Measurements from ENCODE around the gene ZSCAN5A. TPM values are rescaled to one million over a fixed set of nuclear protein-coding genes. Genes with fewer than 3 reads are reported as not detected.
"Not testable (repeated sequence)": the region's sequence is repeated elsewhere in the genome, so short reads cannot be mapped to it uniquely, and the experiment has no call there.

Gene ZSCAN5A
- total RNA-seq, 1 donor from 2014 or later: 7.5 TPM

GRCh38 chr19:56309511-56310185 lies 5.0 kb downstream of the ZSCAN5A start:
- Mint-ChIP-seq H3K27ac (no peak overlapping the region), H3K27me3 (ENCODE audit: insufficient read depth) (no peaks in the 10 kb centered on the region), H3K4me1 (ENCODE audit: low read depth) (peaks cover 23% of the 10 kb centered on the region), H3K4me3 (no peak overlapping the region), H3K9me3 (no peaks in the 10 kb centered on the region), H3K36me3 (ENCODE audit: low read depth) (peaks cover 16% of the 10 kb centered on the region)
- DNase-seq (ENCODE audit: low spot score): peak; percentile 42
- intact Hi-C loops (cut with micrococcal nuclease): loop anchor here (5.0 to 10.0 kb wide), 2 partner anchors 1192 to 1505 kb away; partner anchors contain the start of genes PPP1R12C and ZNF552

GRCh38 chr19:56308792-56309191 lies 5.8 kb downstream of the ZSCAN5A start:
- H3K27ac Mint-ChIP-seq: no peak overlapping the region
- DNase-seq (ENCODE audit: low spot score): no peak
- no peak overlapping the region for H3K4me3 Mint-ChIP-seq
- no peaks in the 10 kb centered on the region for H3K9me3 Mint-ChIP-seq
- peaks cover 16% of the 10 kb centered on the region for H3K36me3 Mint-ChIP-seq (ENCODE audit: low read depth)
- peaks cover 18% of the 10 kb centered on the region for H3K4me1 Mint-ChIP-seq (ENCODE audit: low read depth)
- no peaks in the 10 kb centered on the region for H3K27me3 Mint-ChIP-seq (ENCODE audit: insufficient read depth)
- intact Hi-C loops (cut with micrococcal nuclease): no loop called here

GRCh38 chr19:56307062-56307461 lies 7.6 kb downstream of the ZSCAN5A start:
- H3K36me3 Mint-ChIP-seq (ENCODE audit: low read depth): peaks cover 11% of the 10 kb centered on the region
- not testable (repeated sequence) for H3K27ac Mint-ChIP-seq, H3K9me3 Mint-ChIP-seq

GRCh38 chr19:56306016-56306415 lies 8.6 kb downstream of the ZSCAN5A start:
- no peak overlapping the region for H3K27ac Mint-ChIP-seq
- H3K36me3 Mint-ChIP-seq (ENCODE audit: low read depth): peaks cover 14% of the 10 kb centered on the region
- peaks cover 13% of the 10 kb centered on the region for H3K4me1 Mint-ChIP-seq (ENCODE audit: low read depth)
- no peak overlapping the region for H3K4me3 Mint-ChIP-seq
- H3K9me3 Mint-ChIP-seq: peaks cover 4% of the 10 kb centered on the region
- H3K27me3 Mint-ChIP-seq (ENCODE audit: insufficient read depth): no peaks in the 10 kb centered on the region
- DNase-seq (ENCODE audit: low spot score): no peak
- intact Hi-C loops (cut with micrococcal nuclease): no loop called here

More at GRCh38 chr19:56307062-56307461, 7.6 kb downstream of the ZSCAN5A start:
- H3K27me3 Mint-ChIP-seq (ENCODE audit: insufficient read depth); DNase-seq (ENCODE audit: low spot score); H3K4me1 Mint-ChIP-seq (ENCODE audit: low read depth); intact Hi-C loops (cut with micrococcal nuclease); H3K4me3 Mint-ChIP-seq: not testable (repeated sequence)

GRCh38 chr19:56304243-56304642 lies 10.4 kb downstream of the ZSCAN5A start:
- Mint-ChIP-seq H3K27me3 (ENCODE audit: insufficient read depth) (peaks cover 3% of the 10 kb centered on the region), H3K9me3 (peaks cover 4% of the 10 kb centered on the region), H3K36me3 (ENCODE audit: low read depth) (peaks cover 14% of the 10 kb centered on the region), H3K4me1 (ENCODE audit: low read depth) (peaks cover 13% of the 10 kb centered on the region), H3K4me3 (no peak overlapping the region), H3K27ac (no peak overlapping the region)
- DNase-seq (ENCODE audit: low spot score): no peak
- intact Hi-C loops (cut with micrococcal nuclease): no loop called here

GRCh38 chr19:56301886-56302620 lies 12.6 kb downstream of the ZSCAN5A start:
- Mint-ChIP-seq H3K27me3 (ENCODE audit: insufficient read depth) (peaks cover 3% of the 10 kb centered on the region), H3K9me3 (peaks cover 4% of the 10 kb centered on the region), H3K4me3 (no peak overlapping the region), H3K4me1 (ENCODE audit: low read depth) (peaks cover 13% of the 10 kb centered on the region), H3K27ac (peak overlapping the region; percentile 9), H3K36me3 (ENCODE audit: low read depth) (peaks cover 10% of the 10 kb centered on the region)
- intact Hi-C loops (cut with micrococcal nuclease): no loop called here
- no peak for DNase-seq (ENCODE audit: low spot score)

GRCh38 chr19:56301155-56301554 lies 13.5 kb downstream of the ZSCAN5A start:
- Mint-ChIP-seq H3K27ac (peak overlapping the region; percentile 40), H3K27me3 (ENCODE audit: insufficient read depth) (peaks cover 3% of the 10 kb centered on the region), H3K36me3 (ENCODE audit: low read depth) (peaks cover 10% of the 10 kb centered on the region), H3K4me1 (ENCODE audit: low read depth) (peaks cover 13% of the 10 kb centered on the region), H3K9me3 (peaks cover 4% of the 10 kb centered on the region), H3K4me3 (no peak overlapping the region)
- intact Hi-C loops (cut with micrococcal nuclease): no loop called here
- DNase-seq (ENCODE audit: low spot score): no peak

- H3K9me3 Mint-ChIP-seq: peaks cover 4% of the 10 kb centered on the region
- intact Hi-C loops (cut with micrococcal nuclease): no loop called here
- H3K27me3 Mint-ChIP-seq (ENCODE audit: insufficient read depth): peaks cover 3% of the 10 kb centered on the region
- peaks cover 10% of the 10 kb centered on the region for H3K36me3 Mint-ChIP-seq (ENCODE audit: low read depth)
- H3K4me3 Mint-ChIP-seq: no peak overlapping the region
- H3K4me1 Mint-ChIP-seq (ENCODE audit: low read depth): peaks cover 13% of the 10 kb centered on the region
- DNase-seq (ENCODE audit: low spot score): no peak
- no peak overlapping the region for H3K27ac Mint-ChIP-seq
Observed at GRCh38 chr19:56299688-56300087, 15.0 kb downstream of the ZSCAN5A start.

- H3K27me3 Mint-ChIP-seq (ENCODE audit: insufficient read depth): peaks cover 3% of the 10 kb centered on the region
- no peak overlapping the region for H3K27ac Mint-ChIP-seq
- H3K4me1 Mint-ChIP-seq (ENCODE audit: low read depth): peaks cover 7% of the 10 kb centered on the region
- intact Hi-C loops (cut with micrococcal nuclease): no loop called here
- H3K4me3 Mint-ChIP-seq: no peak overlapping the region
- H3K9me3 Mint-ChIP-seq: peaks cover 13% of the 10 kb centered on the region
- H3K36me3 Mint-ChIP-seq (ENCODE audit: low read depth): peaks cover 13% of the 10 kb centered on the region
- no peak for DNase-seq (ENCODE audit: low spot score)
Observed at GRCh38 chr19:56297010-56297409, 17.6 kb downstream of the ZSCAN5A start.

- no peak overlapping the region for H3K27ac Mint-ChIP-seq
- H3K4me3 Mint-ChIP-seq: no peak overlapping the region
- no peaks in the 10 kb centered on the region for H3K4me1 Mint-ChIP-seq (ENCODE audit: low read depth)
Observed at GRCh38 chr19:56295531-56296455, 18.8 kb downstream of the ZSCAN5A start.

GRCh38 chr19:56294549-56294948 lies 20.1 kb downstream of the ZSCAN5A start:
- Mint-ChIP-seq H3K9me3 (peaks cover 9% of the 10 kb centered on the region), H3K36me3 (ENCODE audit: low read depth) (peaks cover 8% of the 10 kb centered on the region)

More at GRCh38 chr19:56295531-56296455, 18.8 kb downstream of the ZSCAN5A start:
- Mint-ChIP-seq H3K27me3 (ENCODE audit: insufficient read depth) (peaks cover under 1% of the 10 kb centered on the region), H3K36me3 (ENCODE audit: low read depth) (peaks cover 11% of the 10 kb centered on the region), H3K9me3 (peaks cover 9% of the 10 kb centered on the region)
- intact Hi-C loops (cut with micrococcal nuclease): no loop called here
- no peak for DNase-seq (ENCODE audit: low spot score)

GRCh38 chr19:56291867-56292266 lies 22.8 kb downstream of the ZSCAN5A start:
- no peaks in the 10 kb centered on the region for H3K27me3 Mint-ChIP-seq (ENCODE audit: insufficient read depth)
- peaks cover 9% of the 10 kb centered on the region for H3K9me3 Mint-ChIP-seq
- no peak overlapping the region for H3K4me3 Mint-ChIP-seq
- intact Hi-C loops (cut with micrococcal nuclease): no loop called here
- H3K4me1 Mint-ChIP-seq (ENCODE audit: low read depth): no peaks in the 10 kb centered on the region
- H3K27ac Mint-ChIP-seq: no peak overlapping the region
- DNase-seq (ENCODE audit: low spot score): no peak
- H3K36me3 Mint-ChIP-seq (ENCODE audit: low read depth): peaks cover 8% of the 10 kb centered on the region

More at GRCh38 chr19:56294549-56294948, 20.1 kb downstream of the ZSCAN5A start:
- no peak for DNase-seq (ENCODE audit: low spot score)
- Mint-ChIP-seq H3K27ac (no peak overlapping the region), H3K4me1 (ENCODE audit: low read depth) (no peaks in the 10 kb centered on the region), H3K27me3 (ENCODE audit: insufficient read depth) (no peaks in the 10 kb centered on the region), H3K4me3 (no peak overlapping the region)
- intact Hi-C loops (cut with micrococcal nuclease): no loop called here
